Inferior parietal cortex (tissue), 1 donor: ENCODE results near the gene EIF4H.
"Not testable (repeated sequence)": the region's sequence is repeated elsewhere in the genome, so short reads cannot be mapped to it uniquely, and the experiment has no call there.

Experiments
- DNase-seq: peaks from one replicate; pipeline ENCODE4 v3.0.0-alpha.2; 2016; ENCODE audit errors: extremely low spot score

Gene EIF4H

GRCh38 chr7:74175340-74175739 is 1.2 kb downstream of the EIF4H start:
- DNase-seq, result no peak

- DNase-seq, result no peak
Observed at GRCh38 chr7:74176555-74176954, 2.4 kb downstream of the EIF4H start.

GRCh38 chr7:74178632-74179031 is 4.5 kb downstream of the EIF4H start:
- DNase-seq, result no peak

- peak; percentile 42 for DNase-seq
Observed at GRCh38 chr7:74179935-74180604, 5.9 kb downstream of the EIF4H start.

GRCh38 chr7:74180866-74181265 is 6.7 kb downstream of the EIF4H start:
- no peak for DNase-seq

- no peak for DNase-seq
Observed at GRCh38 chr7:74181821-74182220, 7.7 kb downstream of the EIF4H start.

- DNase-seq, result no peak
Observed at GRCh38 chr7:74182453-74183090, 8.4 kb downstream of the EIF4H start.

GRCh38 chr7:74183142-74183541 is 9.0 kb downstream of the EIF4H start:
- no peak for DNase-seq

- DNase-seq, result no peak
Observed at GRCh38 chr7:74183653-74184450, 9.7 kb downstream of the EIF4H start.

- DNase-seq, result no peak
Observed at GRCh38 chr7:74185016-74185415, 10.9 kb downstream of the EIF4H start.

- DNase-seq, result no peak
Observed at GRCh38 chr7:74185636-74186035, 11.5 kb downstream of the EIF4H start.

GRCh38 chr7:74187915-74188675 is 13.9 kb downstream of the EIF4H start:
- no peak for DNase-seq

GRCh38 chr7:74190259-74190658 is 16.1 kb downstream of the EIF4H start:
- no peak for DNase-seq

- DNase-seq, result no peak
Observed at GRCh38 chr7:74191231-74191630, 17.1 kb downstream of the EIF4H start.

- DNase-seq, result no peak
Observed at GRCh38 chr7:74193054-74193453, 18.9 kb downstream of the EIF4H start.

- DNase-seq, result no peak
Observed at GRCh38 chr7:74193913-74194312, 19.8 kb downstream of the EIF4H start.

GRCh38 chr7:74194686-74195085 is 20.5 kb downstream of the EIF4H start:
- no peak for DNase-seq

- not testable (repeated sequence) for DNase-seq
Observed at GRCh38 chr7:74195139-74195860, 21.1 kb downstream of the EIF4H start.

GRCh38 chr7:74195968-74196654 is 22.0 kb downstream of the EIF4H start:
- DNase-seq, result not testable (repeated sequence)

GRCh38 chr7:74197449-74198124 is 23.4 kb downstream of the EIF4H start:
- DNase-seq, result no peak
